ENCODE data around the gene FOXN4.
"Not testable (repeated sequence)": the region's sequence is repeated elsewhere in the genome, so short reads cannot be mapped to it uniquely, and the experiment has no call there.

The FOXN4 gene

DNA sequence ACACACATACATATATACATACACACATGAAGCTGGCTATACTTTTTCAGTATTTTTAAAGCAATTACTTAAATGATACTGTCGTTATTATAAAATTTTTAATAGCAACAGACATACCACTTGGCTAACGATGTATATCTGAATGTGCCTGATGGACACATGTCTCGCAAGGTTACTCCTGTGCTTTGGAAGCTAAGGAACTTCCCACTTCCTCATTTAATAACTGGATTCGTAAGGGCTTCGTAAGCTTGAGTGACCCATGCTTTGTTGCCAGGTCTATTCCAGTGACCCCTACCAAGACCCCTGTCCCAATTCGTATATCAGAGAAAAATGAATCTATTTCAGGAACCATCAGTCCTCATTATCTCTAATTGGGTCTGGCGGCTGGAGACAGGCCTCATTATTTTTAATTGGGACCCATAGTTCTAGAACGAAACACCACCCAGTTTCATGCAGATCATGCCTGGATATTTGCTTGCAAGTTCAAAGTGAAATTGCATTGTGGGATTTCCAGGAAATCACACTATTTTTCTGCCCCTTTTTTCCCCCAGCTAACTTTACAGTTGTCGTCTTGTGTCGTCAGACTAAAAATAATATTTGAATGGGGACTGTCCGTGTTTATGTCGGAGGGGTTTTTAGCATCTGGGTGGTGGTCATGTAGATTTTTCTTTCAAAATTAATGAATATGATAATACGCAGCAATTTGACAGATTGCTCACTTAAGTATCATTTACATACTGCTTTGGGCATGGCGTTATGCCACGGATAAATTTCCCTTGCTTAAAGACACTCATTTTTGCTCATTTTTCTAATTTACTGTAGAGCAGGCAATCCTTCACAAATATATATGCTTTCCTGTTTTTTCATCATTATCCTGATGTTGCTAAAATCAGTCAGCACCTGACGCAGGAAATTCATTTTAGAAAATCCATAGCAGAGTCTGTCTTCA lies 21.5 kb upstream of the FOXN4 start:
- TF ChIP-seq, protein P1, sequence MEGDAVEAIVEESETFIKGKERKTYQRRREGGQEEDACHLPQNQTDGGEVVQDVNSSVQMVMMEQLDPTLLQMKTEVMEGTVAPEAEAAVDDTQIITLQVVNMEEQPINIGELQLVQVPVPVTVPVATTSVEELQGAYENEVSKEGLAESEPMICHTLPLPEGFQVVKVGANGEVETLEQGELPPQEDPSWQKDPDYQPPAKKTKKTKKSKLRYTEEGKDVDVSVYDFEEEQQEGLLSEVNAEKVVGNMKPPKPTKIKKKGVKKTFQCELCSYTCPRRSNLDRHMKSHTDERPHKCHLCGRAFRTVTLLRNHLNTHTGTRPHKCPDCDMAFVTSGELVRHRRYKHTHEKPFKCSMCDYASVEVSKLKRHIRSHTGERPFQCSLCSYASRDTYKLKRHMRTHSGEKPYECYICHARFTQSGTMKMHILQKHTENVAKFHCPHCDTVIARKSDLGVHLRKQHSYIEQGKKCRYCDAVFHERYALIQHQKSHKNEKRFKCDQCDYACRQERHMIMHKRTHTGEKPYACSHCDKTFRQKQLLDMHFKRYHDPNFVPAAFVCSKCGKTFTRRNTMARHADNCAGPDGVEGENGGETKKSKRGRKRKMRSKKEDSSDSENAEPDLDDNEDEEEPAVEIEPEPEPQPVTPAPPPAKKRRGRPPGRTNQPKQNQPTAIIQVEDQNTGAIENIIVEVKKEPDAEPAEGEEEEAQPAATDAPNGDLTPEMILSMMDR (IDR thresholded peaks at IDR 0.05; ENCODE audit: control insufficient read depth, extremely low read depth, insufficient read depth), result no peak
- H3K4me3 ChIP-seq (ENCODE audit: low read depth, low read length), result no peak overlapping the region
- no peak for DNase-seq (ENCODE audit: low read depth)

DNA sequence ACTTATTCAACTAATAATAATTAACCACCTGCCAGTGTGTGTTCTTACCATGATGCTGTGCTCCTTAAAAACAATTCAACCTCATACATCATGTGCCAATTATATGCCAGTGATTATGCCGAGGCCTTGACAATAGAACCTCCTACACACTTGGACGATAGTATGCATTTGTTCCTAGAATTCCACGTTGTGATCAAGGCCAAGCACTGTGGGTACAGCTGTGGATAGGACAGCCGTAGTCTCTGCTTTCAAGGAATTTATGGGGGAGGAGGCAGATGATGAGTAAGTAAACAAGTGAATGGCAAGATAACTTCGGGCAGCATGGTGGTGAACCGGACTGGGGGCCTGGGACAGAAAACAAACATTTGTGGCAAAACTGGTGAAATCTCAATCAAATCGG lies 20.6 kb upstream of the FOXN4 start:
- TF ChIP-seq, protein P1 (IDR thresholded peaks at IDR 0.05; ENCODE audit: control insufficient read depth, extremely low read depth, insufficient read depth), result no peak
- DNase-seq (ENCODE audit: low read depth), result no peak
- H3K4me3 ChIP-seq (ENCODE audit: low read depth, low read length), result no peak overlapping the region

GRCh38 chr12:109329003-109329402 lies 19.9 kb upstream of the FOXN4 start:
- TF ChIP-seq, protein P1 (IDR thresholded peaks at IDR 0.05; ENCODE audit: control insufficient read depth, extremely low read depth, insufficient read depth), result no peak
- no peak overlapping the region for H3K4me3 ChIP-seq (ENCODE audit: low read depth, low read length)
- DNase-seq (ENCODE audit: low read depth), result no peak

- not testable (repeated sequence) for H3K4me3 ChIP-seq (ENCODE audit: low read depth, low read length); DNase-seq (ENCODE audit: low read depth)
These were observed 12.2 kb upstream of the FOXN4 start for GRCh38 chr12:109321294-109321693.

GRCh38 chr12:109310247-109311125 lies 1.4 kb upstream of the FOXN4 start:
- TF ChIP-seq, protein P1 (IDR thresholded peaks at IDR 0.05; ENCODE audit: control insufficient read depth, extremely low read depth, insufficient read depth), result no peak
- peak overlapping the region; percentile 46 for H3K4me3 ChIP-seq (ENCODE audit: low read depth, low read length)
- peak; percentile 63 for DNase-seq (ENCODE audit: low read depth)

- peak overlapping the region; percentile 46 for H3K4me3 ChIP-seq (ENCODE audit: low read depth, low read length)
- DNase-seq (ENCODE audit: low read depth), result no peak
- TF ChIP-seq, protein P1 (IDR thresholded peaks at IDR 0.05; ENCODE audit: control insufficient read depth, extremely low read depth, insufficient read depth), result no peak
These were observed 530 bp upstream of the FOXN4 start for GRCh38 chr12:109309381-109310246.

Data from LNCaP clone FGC (cell line).